ENCODE data around the gene VIPR2.

- no peak for TF ChIP-seq CTCF (IDR thresholded peaks at IDR 0.05)
- no peak for TF ChIP-seq POLR2AphosphoS5 (IDR thresholded peaks at IDR 0.05)
These were observed 1.9 kb downstream of the VIPR2 start for GRCh38 chr7:159142730-159143129.
